ENCODE results near the gene PTGES2. TPM values are rescaled to one million over a fixed set of nuclear protein-coding genes. Genes with fewer than 3 reads are reported as not detected.
A peak's percentile ranks its signal among the peaks of the same experiment; 100 is the strongest.

PTGES2 gene
- total and polyA plus RNA-seq, 2 of the 13 experiments (the other 11 are each of a cell fraction or from before 2014, with no cell fraction given): 63.7 to 79.8 TPM

GRCh38 chr9:128125580-128126354 is 1.8 kb downstream of the PTGES2 start (continued):
- TF ChIP-seq KLF12 (CRISPR knock-in tag; IDR thresholded peaks at IDR 0.05; ENCODE audit: borderline replicate concordance) (no peak), ASH2L (IDR thresholded peaks at IDR 0.05; ENCODE audit: insufficient read length, low read depth, low read length) (no peak), ZSCAN22 (CRISPR knock-in tag; IDR thresholded peaks at IDR 0.05) (no peak), FOSL2 (CRISPR knock-in tag; IDR thresholded peaks at IDR 0.05) (no peak), ELF3 (CRISPR knock-in tag; IDR thresholded peaks at IDR 0.05) (no peak), NCOR1 (IDR thresholded peaks at IDR 0.05; ENCODE audit: borderline replicate concordance, low read length) (peak; percentile 27; the same call in 1 of the 2 replicates), ZBTB37 (CRISPR knock-in tag; IDR thresholded peaks at IDR 0.05) (no peak), CHD4 (IDR thresholded peaks at IDR 0.05; ENCODE audit: borderline replicate concordance, low read length) (no peak), ZFAT (CRISPR knock-in tag; conservative IDR thresholded peaks at IDR 0.05) (no peak), ZNF431 (CRISPR knock-in tag; IDR thresholded peaks at IDR 0.05; ENCODE audit: borderline replicate concordance, low read depth) (0 out of 2 replicates have a peak, but pooled peaks have one; percentile 41), ARNT (IDR thresholded peaks at IDR 0.05) (no peak), ZFP90 (CRISPR knock-in tag; IDR thresholded peaks at IDR 0.05; ENCODE audit: borderline replicate concordance) (no peak), MYC (CRISPR knock-in tag; IDR thresholded peaks at IDR 0.05; ENCODE audit: borderline replicate concordance) (no peak), ZNF780A (CRISPR knock-in tag; IDR thresholded peaks at IDR 0.05) (no peak), HMGA1 (CRISPR knock-in tag; conservative IDR thresholded peaks at IDR 0.05) (no peak), RFX3 (CRISPR knock-in tag; IDR thresholded peaks at IDR 0.05) (no peak), ZNF770 (CRISPR knock-in tag; IDR thresholded peaks at IDR 0.05) (no peak), ARID2 (CRISPR knock-in tag; IDR thresholded peaks at IDR 0.05; ENCODE audit: borderline replicate concordance) (no peak), ZC3H13 (CRISPR knock-in tag; IDR thresholded peaks at IDR 0.05) (no peak), HOXA7 (CRISPR knock-in tag; IDR thresholded peaks at IDR 0.05) (no peak), ZKSCAN8 (CRISPR knock-in tag; IDR thresholded peaks at IDR 0.05; ENCODE audit: borderline replicate concordance) (no peak), HNRNPH1 (optimal IDR thresholded peaks at IDR 0.05; ENCODE audit: low read depth, low read length) (no peak), IKZF4 (CRISPR knock-in tag; IDR thresholded peaks at IDR 0.05; ENCODE audit: borderline replicate concordance, low read depth, not compliant biosample characterization) (no peak)
- TF ChIP-seq, protein P1, sequence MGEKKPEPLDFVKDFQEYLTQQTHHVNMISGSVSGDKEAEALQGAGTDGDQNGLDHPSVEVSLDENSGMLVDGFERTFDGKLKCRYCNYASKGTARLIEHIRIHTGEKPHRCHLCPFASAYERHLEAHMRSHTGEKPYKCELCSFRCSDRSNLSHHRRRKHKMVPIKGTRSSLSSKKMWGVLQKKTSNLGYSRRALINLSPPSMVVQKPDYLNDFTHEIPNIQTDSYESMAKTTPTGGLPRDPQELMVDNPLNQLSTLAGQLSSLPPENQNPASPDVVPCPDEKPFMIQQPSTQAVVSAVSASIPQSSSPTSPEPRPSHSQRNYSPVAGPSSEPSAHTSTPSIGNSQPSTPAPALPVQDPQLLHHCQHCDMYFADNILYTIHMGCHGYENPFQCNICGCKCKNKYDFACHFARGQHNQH (CRISPR knock-in tag; IDR thresholded peaks at IDR 0.05): no peak
- TF ChIP-seq, protein P2, sequence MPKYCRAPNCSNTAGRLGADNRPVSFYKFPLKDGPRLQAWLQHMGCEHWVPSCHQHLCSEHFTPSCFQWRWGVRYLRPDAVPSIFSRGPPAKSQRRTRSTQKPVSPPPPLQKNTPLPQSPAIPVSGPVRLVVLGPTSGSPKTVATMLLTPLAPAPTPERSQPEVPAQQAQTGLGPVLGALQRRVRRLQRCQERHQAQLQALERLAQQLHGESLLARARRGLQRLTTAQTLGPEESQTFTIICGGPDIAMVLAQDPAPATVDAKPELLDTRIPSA (CRISPR knock-in tag; IDR thresholded peaks at IDR 0.05; ENCODE audit: borderline replicate concordance): no peak
